ENCODE data around the gene F2R.

DNA sequence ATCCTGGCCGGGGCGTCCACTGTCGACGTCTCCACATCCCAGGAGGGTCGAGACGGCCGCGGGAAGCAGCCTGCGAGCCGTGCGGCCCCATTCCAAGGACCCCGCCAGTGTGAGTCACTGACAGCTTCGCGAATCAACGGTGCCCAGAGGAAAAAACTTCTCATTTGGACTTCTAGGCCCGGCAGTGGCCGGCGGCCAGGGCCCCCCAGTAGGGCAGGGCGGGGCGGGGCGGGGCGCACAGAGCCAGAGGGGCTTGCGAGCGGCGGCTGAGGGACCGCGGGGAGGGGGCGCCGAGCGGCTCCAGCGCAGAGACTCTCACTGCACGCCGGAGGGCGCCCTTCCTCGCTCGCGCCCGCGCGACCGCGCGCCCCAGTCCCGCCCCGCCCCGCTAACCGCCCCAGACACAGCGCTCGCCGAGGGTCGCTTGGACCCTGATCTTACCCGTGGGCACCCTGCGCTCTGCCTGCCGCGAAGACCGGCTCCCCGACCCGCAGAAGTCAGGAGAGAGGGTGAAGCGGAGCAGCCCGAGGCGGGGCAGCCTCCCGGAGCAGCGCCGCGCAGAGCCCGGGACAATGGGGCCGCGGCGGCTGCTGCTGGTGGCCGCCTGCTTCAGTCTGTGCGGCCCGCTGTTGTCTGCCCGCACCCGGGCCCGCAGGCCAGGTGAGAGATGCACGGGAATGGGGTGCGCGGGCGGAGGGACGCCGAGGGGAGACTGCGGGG lies at the start of gene F2R:
- no peak for TF ChIP-seq POLR2A (IDR thresholded peaks at IDR 0.05)
- TF ChIP-seq, protein P1, sequence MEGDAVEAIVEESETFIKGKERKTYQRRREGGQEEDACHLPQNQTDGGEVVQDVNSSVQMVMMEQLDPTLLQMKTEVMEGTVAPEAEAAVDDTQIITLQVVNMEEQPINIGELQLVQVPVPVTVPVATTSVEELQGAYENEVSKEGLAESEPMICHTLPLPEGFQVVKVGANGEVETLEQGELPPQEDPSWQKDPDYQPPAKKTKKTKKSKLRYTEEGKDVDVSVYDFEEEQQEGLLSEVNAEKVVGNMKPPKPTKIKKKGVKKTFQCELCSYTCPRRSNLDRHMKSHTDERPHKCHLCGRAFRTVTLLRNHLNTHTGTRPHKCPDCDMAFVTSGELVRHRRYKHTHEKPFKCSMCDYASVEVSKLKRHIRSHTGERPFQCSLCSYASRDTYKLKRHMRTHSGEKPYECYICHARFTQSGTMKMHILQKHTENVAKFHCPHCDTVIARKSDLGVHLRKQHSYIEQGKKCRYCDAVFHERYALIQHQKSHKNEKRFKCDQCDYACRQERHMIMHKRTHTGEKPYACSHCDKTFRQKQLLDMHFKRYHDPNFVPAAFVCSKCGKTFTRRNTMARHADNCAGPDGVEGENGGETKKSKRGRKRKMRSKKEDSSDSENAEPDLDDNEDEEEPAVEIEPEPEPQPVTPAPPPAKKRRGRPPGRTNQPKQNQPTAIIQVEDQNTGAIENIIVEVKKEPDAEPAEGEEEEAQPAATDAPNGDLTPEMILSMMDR (IDR thresholded peaks at IDR 0.05), result peak in 4 of 5 experiments; percentile 43 to 58 (median 47)

Data from transverse colon (tissue), 3 donors.